K562 (cell line): ENCODE results near the gene CDC14A. TPM values are rescaled to one million over a fixed set of nuclear protein-coding genes. Genes with fewer than 3 reads are reported as not detected.

Experiments used
- ATAC-seq: fragments of 200-7000 bp; cut with Tn5 transposase; 3 replicates; pipeline ENCODE4 v1.9.1; 2020; ENCODE audit warnings: moderate library complexity
- BruUV-seq: library from RNA; stranded (reverse); fragments of 400-500 nt; replicated peaks from 2 replicates; lab custom pipeline; 2021; lab: Mats Ljungman, UMichigan
- CTCF ChIA-PET: fragments of 300-600 bp; formaldehyde crosslinking; extraction: SDS; loops from one replicate; lab custom pipeline; 2021; ENCODE audit warnings: low intra/inter-chr PET ratio; lab: Yijun Ruan, JAX
- POLR2A ChIA-PET: fragments of 300-600, 350-650 bp; sonication (Branson Sonifier 250); formaldehyde crosslinking; extraction: SDS; loops from one replicate; lab custom pipeline; 2021; ENCODE audit warnings: antibody characterized with exemption, inconsistent platforms; lab: Yijun Ruan, JAX
- DNase-seq, 4 experiments: peaks; one replicate each; pipeline versions ENCODE4 v3.0.0 to v3.0.0-alpha.2; 2011 to 2018; ENCODE audit warnings: low spot score in 3 of 4, mixed read lengths in 3 of 4; ENCODE audit errors: extremely low read depth in 1 of 4
- FAIRE-seq: peaks from 2 replicates; lab custom pipeline; 2011; peaks lifted over from hg19 to GRCh38; lab: Jason Lieb, UNC
- H2AFZ ChIP-seq: 2 replicates; pipeline ENCODE4 v1.6.0; 2011; ENCODE audit warnings: low read depth, low read length, control low read depth, inconsistent platforms
- H3K27ac ChIP-seq: fragments of 200-600 bp; 3 replicates; pipeline ENCODE4 v1.8.0; 2011; ENCODE audit warnings: low read depth, mild to moderate bottlenecking, control low read depth, inconsistent platforms, low read length, moderate library complexity, mixed read lengths; ENCODE audit errors: extremely low read depth
- H3K27me3 ChIP-seq, 2 experiments: fragments of 300-600 bp in 1 of 2; 2 replicates in 1 of 2; 3 replicates in 1 of 2; pipeline versions ENCODE4 v1.6.0 to v1.8.0; 2011; ENCODE audit warnings: inconsistent platforms in 2 of 2, low read length in 2 of 2, mild to moderate bottlenecking in 1 of 2, mixed read lengths in 1 of 2, moderate library complexity in 1 of 2; ENCODE audit not compliant: control insufficient read depth in 2 of 2, insufficient read depth in 2 of 2
- H3K36me3 ChIP-seq: fragments of 300-600 bp; 3 replicates; pipeline ENCODE4 v1.8.0; 2011; ENCODE audit warnings: mild to moderate bottlenecking, low read length, inconsistent platforms; ENCODE audit not compliant: control insufficient read depth, insufficient read depth
- H3K4me1 ChIP-seq, 2 experiments: fragments of 200-600 bp in 1 of 2; replicated peaks in 1 of 2; 2 replicates in 1 of 2; 3 replicates in 1 of 2; pipeline versions ENCODE4 v1.5.1 to v1.8.0; 2011; ENCODE audit warnings: inconsistent platforms in 2 of 2, low read length in 2 of 2, mild to moderate bottlenecking in 1 of 2, mixed read lengths in 1 of 2, moderate library complexity in 1 of 2; ENCODE audit not compliant: control insufficient read depth in 2 of 2, insufficient read depth in 2 of 2
- H3K4me2 ChIP-seq: 2 replicates; pipeline ENCODE4 v1.6.1; 2011; ENCODE audit warnings: low read length, control low read depth, inconsistent platforms, mixed read lengths; ENCODE audit not compliant: insufficient read depth
- H3K4me3 ChIP-seq: fragments of 200-600 bp; sonication (generic), shearing (Covaris generic); 2 replicates; pipeline ENCODE4 v1.5.1; 2016; ENCODE audit warnings: control low read depth, inconsistent platforms
- H3K79me2 ChIP-seq: fragments of 200-600 bp; 3 replicates; pipeline ENCODE4 v1.8.0; 2011; ENCODE audit warnings: low read length, inconsistent platforms; ENCODE audit not compliant: control insufficient read depth, insufficient read depth
- H3K9ac ChIP-seq, 2 experiments: 2 replicates each; pipeline versions ENCODE4 v1.6.0 to v1.6.1; 2011; ENCODE audit warnings: low read depth in 2 of 2, low read length in 2 of 2, control low read depth in 1 of 2, inconsistent platforms in 1 of 2, mild to moderate bottlenecking in 1 of 2, mixed read lengths in 1 of 2; ENCODE audit not compliant: insufficient read depth in 1 of 2
- H3K9me1 ChIP-seq: one replicate; pipeline ENCODE4 v1.6.0; 2011; ENCODE audit warnings: inconsistent platforms, mild to moderate bottlenecking, low read length, moderate library complexity; ENCODE audit not compliant: control insufficient read depth, insufficient read depth
- H3K9me3 ChIP-seq: replicated peaks from 2 replicates; pipeline ENCODE4 v1.5.1; 2011; ENCODE audit warnings: low read depth, low read length, inconsistent platforms; ENCODE audit not compliant: control insufficient read depth, insufficient read depth
- H4K20me1 ChIP-seq: replicated peaks from 2 replicates; pipeline ENCODE4 v1.6.1; 2011; ENCODE audit warnings: low read length, inconsistent platforms, mixed read lengths; ENCODE audit not compliant: control insufficient read depth, insufficient read depth
- RBBP5 ChIP-seq: fragments of 200-600 bp; sonication (generic); IDR thresholded peaks from 2 replicates; pipeline ENCODE4 v1.6.1; 2012; ENCODE audit warnings: borderline replicate concordance, mild to moderate bottlenecking, low read length, control low read depth, inconsistent platforms; ENCODE audit not compliant: insufficient read depth, poor library complexity, severe bottlenecking
- WGBS: fragments of 100-300 bp; shearing (Covaris generic); methylation state at CpG from one replicate; pipeline ENCODE4 v1.1.6; 2016; ENCODE audit warnings: low coverage, mixed read lengths; ENCODE audit not compliant: insufficient coverage; ENCODE audit errors: missing lambda C conversion rate; 5-methylcytosine and 5-hydroxymethylcytosine counted together
- in situ Hi-C: fragments of 300-500 bp; cut with MboI; formaldehyde crosslinking; loops from 4 replicates; pipeline ENCODE4 v1.15.0; 2018; ENCODE audit warnings: inconsistent platforms, mixed read lengths
- intact Hi-C: fragments of 100-400 bp; cut with micrococcal nuclease; formaldehyde crosslinking; loops from 2 replicates; pipeline ENCODE4 v1.14.2; 2022
- polyA plus RNA-seq, 8 experiments: library from polyadenylated mRNA; depleted of rRNA in 4 of 8; stranded (reverse) in 5 of 8; unstranded in 3 of 8; fragments of >200 nt; fragmentation: Nextera tagmentation in 2 of 8; fragmentation: Illumina TruSeq in 1 of 8; extraction: Ambion mirVana in 2 of 8; extraction: Trizol in 1 of 8; gene quantifications; 2 replicates each; pipeline versions ENCODE4 v1.2.1 to v1.2.3, GENCODE V29; 2011 to 2014; ENCODE audit warnings: inconsistent platforms in 1 of 8, missing spikeins in 1 of 8
- total RNA-seq, 7 experiments: library from RNA; depleted of rRNA in 6 of 7; stranded (reverse); fragments of >200 nt in 6 of 7; fragmentation: Illumina TruSeq in 2 of 7; extraction: Trizol in 2 of 7; gene quantifications; 2 replicates each; pipeline versions ENCODE4 v1.2.1 to v1.2.3, GENCODE V29; 2011 to 2021; ENCODE audit warnings: low replicate concordance in 1 of 7
- TF ChIP-seq, protein P1 (sequence below): fragments of 450-650 bp; formaldehyde crosslinking; IDR thresholded peaks from 2 replicates; pipeline ENCODE4 v1.4.0; 2022; ENCODE audit warnings: mild to moderate bottlenecking, moderate library complexity
- TF ChIP-seq, protein P2 (sequence below), 3 experiments: IDR thresholded peaks in 2 of 3; conservative IDR thresholded peaks in 1 of 3; 2 replicates each; pipeline ENCODE4 v1.5.1; 2011 to 2012; ENCODE audit warnings: low read length in 3 of 3, mild to moderate bottlenecking in 3 of 3, control low read depth in 2 of 3, improper control_type of control experiment in 1 of 3, inconsistent platforms in 1 of 3, low read depth in 1 of 3, mixed read lengths in 1 of 3, moderate library complexity in 1 of 3; ENCODE audit not compliant: insufficient read depth in 2 of 3
- TF ChIP-seq, protein P3 (sequence below): fragments of 450-650 bp; IDR thresholded peaks from 2 replicates; pipeline ENCODE4 v1.6.1; 2018; ENCODE audit not compliant: partially characterized antibody

CDC14A gene
- total and polyA plus RNA-seq, 9 of the 15 experiments (the other 6 are each of a cell fraction or from before 2014, with no cell fraction given), result 17.0 to 74.3 (median 33.4) TPM

DNA sequence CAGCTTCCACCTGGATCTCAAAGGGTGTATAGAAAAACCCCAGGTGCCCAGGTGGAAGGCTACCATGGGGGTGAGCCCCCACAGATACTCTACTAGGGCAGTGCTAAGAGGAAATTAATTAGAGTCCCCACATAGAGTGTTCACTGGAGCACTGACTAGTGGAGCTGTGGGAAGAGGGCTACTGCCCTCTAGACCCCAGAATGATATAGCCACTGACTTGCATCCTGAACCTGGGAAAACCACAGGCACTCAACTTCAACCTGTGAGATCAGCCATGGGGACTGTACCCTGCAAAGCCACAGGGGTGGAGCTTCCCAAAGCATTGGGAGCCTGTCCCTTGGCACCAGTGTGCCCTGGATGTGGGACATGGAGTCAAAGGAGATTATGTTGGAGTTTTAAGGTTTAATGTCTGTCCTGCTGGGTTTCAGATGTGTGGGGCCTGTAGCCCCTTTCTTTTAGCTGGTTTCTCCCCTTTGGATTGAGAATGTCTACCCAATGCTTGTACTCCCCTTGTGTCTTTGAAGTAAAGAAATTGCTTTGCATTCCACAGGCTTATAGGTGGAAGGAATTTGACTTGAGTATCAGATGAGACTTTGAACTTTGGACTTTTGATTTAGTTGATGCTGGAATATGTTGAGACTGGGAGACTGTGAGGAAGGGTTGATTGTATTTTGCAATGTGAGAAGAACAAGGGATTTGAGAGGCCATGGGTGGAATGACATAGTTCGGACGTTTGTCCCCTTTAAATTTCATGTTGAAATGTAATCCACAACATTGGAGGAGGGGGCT, 31.8 kb upstream of the CDC14A start:
- in situ Hi-C loops, result no loop called here
- Histone ChIP-seq H3K36me3 (no peaks in the 10 kb centered on the region), H3K4me2 (no peak overlapping the region), H3K27me3 (no peaks in the 10 kb centered on the region), H3K9ac (no peak overlapping the region), H2AFZ (0 out of 2 replicates have a peak overlapping the region, but pooled peaks have one; percentile 5), H3K4me1 (peaks cover 4 to 21% of the 10 kb centered on the region in 2 experiments), H4K20me1 (no peaks in the 10 kb centered on the region), H3K27ac (no peak overlapping the region), H3K4me3 (no peak overlapping the region), H3K9me3 (no peaks in the 10 kb centered on the region; the same call in 1 of the 2 replicates), H3K9me1 (no peaks in the 10 kb centered on the region), H3K79me2 (no peaks in the 10 kb centered on the region)
- 68% methylated on average over 2 of the region's 2 CpGs for WGBS
- ChIA-PET POLR2A (interaction anchor here (0.9 kb wide), 1 partner anchor 19 kb away, joined by 4 read pairs; no protein-coding TSS in a partner anchor), CTCF (no interaction called here)
- DNase-seq (no peak), FAIRE-seq (no peak), ATAC-seq (peak; percentile 64)
- no TSS peak for BruUV-seq
- no peak for TF ChIP-seq RBBP5
- TF ChIP-seq, protein P1, sequence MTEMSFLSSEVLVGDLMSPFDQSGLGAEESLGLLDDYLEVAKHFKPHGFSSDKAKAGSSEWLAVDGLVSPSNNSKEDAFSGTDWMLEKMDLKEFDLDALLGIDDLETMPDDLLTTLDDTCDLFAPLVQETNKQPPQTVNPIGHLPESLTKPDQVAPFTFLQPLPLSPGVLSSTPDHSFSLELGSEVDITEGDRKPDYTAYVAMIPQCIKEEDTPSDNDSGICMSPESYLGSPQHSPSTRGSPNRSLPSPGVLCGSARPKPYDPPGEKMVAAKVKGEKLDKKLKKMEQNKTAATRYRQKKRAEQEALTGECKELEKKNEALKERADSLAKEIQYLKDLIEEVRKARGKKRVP (CRISPR knock-in tag), result no peak
- TF ChIP-seq, protein P2, sequence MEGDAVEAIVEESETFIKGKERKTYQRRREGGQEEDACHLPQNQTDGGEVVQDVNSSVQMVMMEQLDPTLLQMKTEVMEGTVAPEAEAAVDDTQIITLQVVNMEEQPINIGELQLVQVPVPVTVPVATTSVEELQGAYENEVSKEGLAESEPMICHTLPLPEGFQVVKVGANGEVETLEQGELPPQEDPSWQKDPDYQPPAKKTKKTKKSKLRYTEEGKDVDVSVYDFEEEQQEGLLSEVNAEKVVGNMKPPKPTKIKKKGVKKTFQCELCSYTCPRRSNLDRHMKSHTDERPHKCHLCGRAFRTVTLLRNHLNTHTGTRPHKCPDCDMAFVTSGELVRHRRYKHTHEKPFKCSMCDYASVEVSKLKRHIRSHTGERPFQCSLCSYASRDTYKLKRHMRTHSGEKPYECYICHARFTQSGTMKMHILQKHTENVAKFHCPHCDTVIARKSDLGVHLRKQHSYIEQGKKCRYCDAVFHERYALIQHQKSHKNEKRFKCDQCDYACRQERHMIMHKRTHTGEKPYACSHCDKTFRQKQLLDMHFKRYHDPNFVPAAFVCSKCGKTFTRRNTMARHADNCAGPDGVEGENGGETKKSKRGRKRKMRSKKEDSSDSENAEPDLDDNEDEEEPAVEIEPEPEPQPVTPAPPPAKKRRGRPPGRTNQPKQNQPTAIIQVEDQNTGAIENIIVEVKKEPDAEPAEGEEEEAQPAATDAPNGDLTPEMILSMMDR (IDR thresholded peaks at IDR 0.05 in 2 of 3, conservative IDR thresholded peaks at IDR 0.05 in 1 of 3; ENCODE audit: insufficient read depth in 2 of 3, low read depth in 1 of 3, low read length in 3 of 3), result peak in 2 of 3 experiments; percentile 13 to 16; a peak in 1 of 6 replicates
- TF ChIP-seq, protein P3, sequence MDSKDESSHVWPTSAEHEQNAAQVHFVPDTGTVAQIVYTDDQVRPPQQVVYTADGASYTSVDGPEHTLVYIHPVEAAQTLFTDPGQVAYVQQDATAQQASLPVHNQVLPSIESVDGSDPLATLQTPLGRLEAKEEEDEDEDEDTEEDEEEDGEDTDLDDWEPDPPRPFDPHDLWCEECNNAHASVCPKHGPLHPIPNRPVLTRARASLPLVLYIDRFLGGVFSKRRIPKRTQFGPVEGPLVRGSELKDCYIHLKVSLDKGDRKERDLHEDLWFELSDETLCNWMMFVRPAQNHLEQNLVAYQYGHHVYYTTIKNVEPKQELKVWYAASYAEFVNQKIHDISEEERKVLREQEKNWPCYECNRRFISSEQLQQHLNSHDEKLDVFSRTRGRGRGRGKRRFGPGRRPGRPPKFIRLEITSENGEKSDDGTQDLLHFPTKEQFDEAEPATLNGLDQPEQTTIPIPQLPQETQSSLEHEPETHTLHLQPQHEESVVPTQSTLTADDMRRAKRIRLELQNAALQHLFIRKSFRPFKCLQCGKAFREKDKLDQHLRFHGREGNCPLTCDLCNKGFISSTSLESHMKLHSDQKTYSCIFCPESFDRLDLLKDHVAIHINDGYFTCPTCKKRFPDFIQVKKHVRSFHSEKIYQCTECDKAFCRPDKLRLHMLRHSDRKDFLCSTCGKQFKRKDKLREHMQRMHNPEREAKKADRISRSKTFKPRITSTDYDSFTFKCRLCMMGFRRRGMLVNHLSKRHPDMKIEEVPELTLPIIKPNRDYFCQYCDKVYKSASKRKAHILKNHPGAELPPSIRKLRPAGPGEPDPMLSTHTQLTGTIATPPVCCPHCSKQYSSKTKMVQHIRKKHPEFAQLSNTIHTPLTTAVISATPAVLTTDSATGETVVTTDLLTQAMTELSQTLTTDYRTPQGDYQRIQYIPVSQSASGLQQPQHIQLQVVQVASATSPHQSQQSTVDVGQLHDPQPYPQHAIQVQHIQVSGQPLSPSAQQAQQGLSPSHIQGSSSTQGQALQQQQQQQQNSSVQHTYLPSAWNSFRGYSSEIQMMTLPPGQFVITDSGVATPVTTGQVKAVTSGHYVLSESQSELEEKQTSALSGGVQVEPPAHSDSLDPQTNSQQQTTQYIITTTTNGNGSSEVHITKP, result peak; percentile 48
- intact Hi-C loops, result no loop called here
